Activated CD8-positive, alpha-beta memory T cell treated with anti-CD3 and anti-CD28 coated beads for 4 hours (primary cell): Measurements from ENCODE around the gene TUB.

Experiments
- DNase-seq, 2 donors: peaks; one replicate each; pipeline ENCODE4 v3.0.0-alpha.2; 2020; ENCODE audit warnings: low read depth in 2 of 2

The TUB gene

GRCh38 chr11:8068605-8069221 lies 12.3 kb upstream of the TUB start:
- DNase-seq: no peak

GRCh38 chr11:8069771-8070170 lies 11.2 kb upstream of the TUB start:
- no peak for DNase-seq

GRCh38 chr11:8070417-8071115 lies 10.4 kb upstream of the TUB start:
- DNase-seq: no peak

- no peak for DNase-seq
Measured at GRCh38 chr11:8071616-8072581, 9.1 kb upstream of the TUB start.

- no peak for DNase-seq
Measured at GRCh38 chr11:8075119-8075726, 5.8 kb upstream of the TUB start.

- no peak for DNase-seq
Measured at GRCh38 chr11:8079111-8079675, 1.8 kb upstream of the TUB start.

GRCh38 chr11:8080069-8080670 lies 841 bp upstream of the TUB start:
- no peak for DNase-seq

GRCh38 chr11:8081591-8082250 lies 710 bp downstream of the TUB start:
- no peak for DNase-seq

- no peak for DNase-seq
Measured at GRCh38 chr11:8082391-8083087, 1.5 kb downstream of the TUB start.

GRCh38 chr11:8083088-8083395 lies 2.0 kb downstream of the TUB start:
- DNase-seq: no peak

GRCh38 chr11:8083871-8084281 lies 2.9 kb downstream of the TUB start:
- DNase-seq: no peak

GRCh38 chr11:8084352-8084751 lies 3.3 kb downstream of the TUB start:
- no peak for DNase-seq

- no peak for DNase-seq
Measured at GRCh38 chr11:8085011-8085645, 4.1 kb downstream of the TUB start.

- no peak for DNase-seq
Measured at GRCh38 chr11:8086001-8086479, 5.0 kb downstream of the TUB start.

GRCh38 chr11:8086571-8086970 lies 5.6 kb downstream of the TUB start:
- no peak for DNase-seq

GRCh38 chr11:8087185-8087584 lies 6.2 kb downstream of the TUB start:
- DNase-seq: no peak

- no peak for DNase-seq
Measured at GRCh38 chr11:8087756-8088155, 6.7 kb downstream of the TUB start.

- no peak for DNase-seq
Measured at GRCh38 chr11:8089791-8090510, 8.9 kb downstream of the TUB start.

GRCh38 chr11:8090756-8091155 lies 9.7 kb downstream of the TUB start:
- DNase-seq: no peak
